OCI-LY3 (cell line): ENCODE data around the gene TENM4.

Experiments
- H2AFZ ChIP-seq: fragments of 200-600, 300-600 bp; shearing (Covaris generic); 2 replicates; pipeline ENCODE4 v1.6.0; 2014; ENCODE audit warnings: antibody characterized with exemption, low read depth, low read length
- H3K27ac ChIP-seq: fragments of 200-600, 300-600 bp; sonication (generic); 2 replicates; pipeline ENCODE4 v1.5.1; 2014; ENCODE audit warnings: mild to moderate bottlenecking, low read length, moderate library complexity, mixed read lengths
- H3K27me3 ChIP-seq: fragments of 200-600, 300-600 bp; sonication (generic); 2 replicates; pipeline ENCODE4 v1.6.1; 2014; ENCODE audit warnings: low read depth, low read length, mixed read lengths
- H3K36me3 ChIP-seq: fragments of 200-600, 300-600 bp; sonication (generic); replicated peaks from 2 replicates; pipeline ENCODE3; 2014; ENCODE audit warnings: low read depth, low read length, mixed read lengths
- H3K4me1 ChIP-seq: fragments of 300-600, 200-600 bp; sonication (generic); 2 replicates; pipeline ENCODE4 v1.6.1; 2014; ENCODE audit warnings: low read length, mixed read lengths
- H3K4me2 ChIP-seq: fragments of 200-600, 300-600 bp; sonication (generic); 2 replicates; pipeline ENCODE4 v1.6.1; 2014; ENCODE audit warnings: low read length, mixed read lengths
- H3K4me3 ChIP-seq: fragments of 300-600, 200-600 bp; sonication (generic); 2 replicates; pipeline ENCODE4 v1.5.1; 2014; ENCODE audit warnings: antibody characterized with exemption, mild to moderate bottlenecking, low read length, moderate library complexity
- H3K79me2 ChIP-seq: fragments of 300-600, 200-600 bp; shearing (Covaris generic); 2 replicates; pipeline ENCODE4 v1.6.1; 2014; ENCODE audit warnings: mild to moderate bottlenecking, low read length, mixed read lengths
- H3K9ac ChIP-seq: fragments of 300-600, 200-600 bp; shearing (Covaris generic); 2 replicates; pipeline ENCODE4 v1.6.0; 2014; ENCODE audit warnings: mild to moderate bottlenecking, low read length, moderate library complexity
- H3K9me3 ChIP-seq: fragments of 200-600, 300-600 bp; shearing (Covaris generic); 2 replicates; pipeline ENCODE4 v1.6.1; 2014; ENCODE audit warnings: low read length, mixed read lengths; ENCODE audit not compliant: insufficient read depth
- H4K20me1 ChIP-seq: fragments of 200-600, 300-600 bp; sonication (generic); 2 replicates; pipeline ENCODE4 v1.6.1; 2016; ENCODE audit warnings: low read length, mixed read lengths; ENCODE audit not compliant: insufficient read depth
- EZH2phosphoT487 ChIP-seq: fragments of 200-600 bp; shearing (Covaris generic); IDR thresholded peaks from 2 replicates; pipeline ENCODE4 v1.6.1; 2018; ENCODE audit warnings: antibody characterized with exemption, mixed run types, low read depth
- TF ChIP-seq, protein P1 (sequence below): fragments of 200-600, 300-600 bp; sonication (generic); IDR thresholded peaks from 2 replicates; pipeline ENCODE4 v1.5.1; 2014; ENCODE audit warnings: antibody characterized with exemption, low read length, low read depth

The TENM4 gene

DNA sequence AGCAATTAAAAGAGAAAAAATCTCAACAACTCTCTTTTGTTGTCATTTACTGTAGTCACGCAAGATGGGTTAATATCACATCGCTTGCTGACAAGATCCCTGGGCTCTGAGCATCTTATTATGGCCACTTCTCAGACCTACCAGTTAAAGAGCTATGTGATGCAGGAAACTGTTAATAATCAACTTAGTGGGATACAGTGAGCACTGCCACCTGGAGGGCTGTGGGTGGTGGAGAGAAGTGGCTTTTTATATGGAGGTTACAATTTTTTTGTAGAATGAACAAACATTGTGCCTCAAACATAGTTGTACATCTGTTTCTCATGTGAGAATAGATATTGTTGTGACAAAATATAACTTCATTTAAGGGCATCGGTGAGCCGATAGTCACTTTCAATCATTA is 181.0 kb downstream of the TENM4 start:
- H3K27me3 ChIP-seq: no peaks in the 10 kb centered on the region
- no peaks in the 10 kb centered on the region for H3K79me2 ChIP-seq
- no peak overlapping the region for H2AFZ ChIP-seq
- no peak for TF ChIP-seq EZH2phosphoT487
- TF ChIP-seq, protein P1, sequence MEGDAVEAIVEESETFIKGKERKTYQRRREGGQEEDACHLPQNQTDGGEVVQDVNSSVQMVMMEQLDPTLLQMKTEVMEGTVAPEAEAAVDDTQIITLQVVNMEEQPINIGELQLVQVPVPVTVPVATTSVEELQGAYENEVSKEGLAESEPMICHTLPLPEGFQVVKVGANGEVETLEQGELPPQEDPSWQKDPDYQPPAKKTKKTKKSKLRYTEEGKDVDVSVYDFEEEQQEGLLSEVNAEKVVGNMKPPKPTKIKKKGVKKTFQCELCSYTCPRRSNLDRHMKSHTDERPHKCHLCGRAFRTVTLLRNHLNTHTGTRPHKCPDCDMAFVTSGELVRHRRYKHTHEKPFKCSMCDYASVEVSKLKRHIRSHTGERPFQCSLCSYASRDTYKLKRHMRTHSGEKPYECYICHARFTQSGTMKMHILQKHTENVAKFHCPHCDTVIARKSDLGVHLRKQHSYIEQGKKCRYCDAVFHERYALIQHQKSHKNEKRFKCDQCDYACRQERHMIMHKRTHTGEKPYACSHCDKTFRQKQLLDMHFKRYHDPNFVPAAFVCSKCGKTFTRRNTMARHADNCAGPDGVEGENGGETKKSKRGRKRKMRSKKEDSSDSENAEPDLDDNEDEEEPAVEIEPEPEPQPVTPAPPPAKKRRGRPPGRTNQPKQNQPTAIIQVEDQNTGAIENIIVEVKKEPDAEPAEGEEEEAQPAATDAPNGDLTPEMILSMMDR: 0 out of 2 replicates have a peak, but pooled peaks have one; percentile 23
- no peaks in the 10 kb centered on the region for H3K9me3 ChIP-seq
- no peak overlapping the region for H3K27ac ChIP-seq
- no peaks in the 10 kb centered on the region for H3K36me3 ChIP-seq
- H3K4me2 ChIP-seq: no peak overlapping the region
- no peak overlapping the region for H3K9ac ChIP-seq
- no peak overlapping the region for H3K4me3 ChIP-seq
- peaks cover 10% of the 10 kb centered on the region; the same call in 1 of the 2 replicates for H4K20me1 ChIP-seq
- H3K4me1 ChIP-seq: no peaks in the 10 kb centered on the region

DNA sequence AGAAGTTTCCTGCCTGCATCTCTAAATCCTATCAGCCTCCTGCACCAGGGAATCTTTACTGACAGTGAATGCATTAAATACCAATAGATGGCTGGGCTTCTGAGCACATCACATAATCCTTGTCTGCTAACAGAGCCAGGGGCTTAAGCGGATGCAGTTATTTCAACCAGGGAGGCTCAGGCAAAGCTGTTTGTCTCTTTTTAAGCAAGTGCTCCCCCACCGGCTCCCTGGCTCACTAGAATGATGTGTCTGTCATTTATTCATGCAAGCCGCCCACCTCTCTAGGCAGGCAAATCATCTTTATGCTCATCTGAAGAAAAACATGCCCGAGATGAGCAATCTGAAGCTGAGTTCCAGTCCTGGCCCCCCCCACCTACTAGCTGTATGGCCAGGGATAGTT is 182.3 kb downstream of the TENM4 start:
- no peaks in the 10 kb centered on the region for H3K9me3 ChIP-seq
- H3K4me2 ChIP-seq: no peak overlapping the region
- no peaks in the 10 kb centered on the region for H3K36me3 ChIP-seq
- H3K27ac ChIP-seq: no peak overlapping the region
- no peak for TF ChIP-seq EZH2phosphoT487
- TF ChIP-seq, protein P1: no peak
- no peaks in the 10 kb centered on the region for H3K27me3 ChIP-seq
- no peak overlapping the region for H2AFZ ChIP-seq
- H3K9ac ChIP-seq: no peak overlapping the region
- no peaks in the 10 kb centered on the region for H3K4me1 ChIP-seq
- H3K4me3 ChIP-seq: no peak overlapping the region
- H4K20me1 ChIP-seq: peaks cover 10% of the 10 kb centered on the region; the same call in 1 of the 2 replicates
- no peaks in the 10 kb centered on the region for H3K79me2 ChIP-seq

DNA sequence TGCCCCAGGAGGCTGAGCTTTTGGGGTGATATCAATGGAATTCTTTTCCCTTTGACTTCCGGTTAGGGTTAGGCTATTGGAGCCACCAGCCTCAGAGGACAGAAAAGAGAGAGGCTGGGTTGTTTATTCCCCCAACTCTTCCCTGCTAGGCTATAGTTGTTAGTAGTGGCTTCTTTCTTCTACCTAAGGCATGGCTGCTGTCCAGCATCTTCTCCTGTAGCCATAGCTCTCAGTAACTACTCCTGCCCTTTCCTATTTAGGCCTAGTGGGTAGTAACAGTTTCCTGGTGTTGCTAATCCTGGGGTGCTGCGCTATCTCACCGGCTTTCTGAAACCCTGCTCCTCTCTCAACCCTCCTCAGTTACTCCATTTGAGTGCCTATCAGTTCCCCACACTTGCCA is 184.9 kb downstream of the TENM4 start:
- Histone ChIP-seq H3K4me1 (no peaks in the 10 kb centered on the region), H3K27ac (no peak overlapping the region), H3K4me3 (no peak overlapping the region), H3K9ac (no peak overlapping the region), H3K27me3 (no peaks in the 10 kb centered on the region), H3K4me2 (no peak overlapping the region), H2AFZ (no peak overlapping the region), H3K36me3 (no peaks in the 10 kb centered on the region), H3K9me3 (no peaks in the 10 kb centered on the region), H4K20me1 (peaks cover 7% of the 10 kb centered on the region; the same call in 1 of the 2 replicates), H3K79me2 (no peaks in the 10 kb centered on the region)
- no peak for TF ChIP-seq EZH2phosphoT487
- TF ChIP-seq, protein P1: no peak

DNA sequence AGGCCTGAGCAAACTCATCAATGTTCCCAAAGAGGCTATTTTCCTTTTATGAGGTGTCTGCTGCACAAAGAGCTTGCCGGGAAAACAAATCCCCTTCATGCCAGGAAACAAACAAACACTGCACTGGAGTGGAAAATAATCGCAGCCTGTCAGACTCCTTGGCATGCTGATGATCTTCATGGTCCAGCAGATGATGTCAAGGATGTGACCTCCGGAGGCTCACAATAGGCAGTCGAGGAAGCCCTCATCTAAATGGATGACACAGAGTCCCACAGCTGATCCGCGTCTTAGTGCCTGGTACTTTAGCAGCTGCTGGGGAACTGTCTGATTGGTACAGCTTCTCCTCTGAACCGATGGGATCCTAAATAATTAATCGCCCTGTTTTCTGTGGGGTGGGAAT is 187.6 kb downstream of the TENM4 start:
- no peak overlapping the region for H3K4me3 ChIP-seq
- H2AFZ ChIP-seq: no peak overlapping the region
- H3K27me3 ChIP-seq: no peaks in the 10 kb centered on the region
- H3K36me3 ChIP-seq: no peaks in the 10 kb centered on the region
- peaks cover 6% of the 10 kb centered on the region; the same call in 1 of the 2 replicates for H3K4me1 ChIP-seq
- no peak overlapping the region for H3K9ac ChIP-seq
- H3K79me2 ChIP-seq: no peaks in the 10 kb centered on the region
- H3K9me3 ChIP-seq: no peaks in the 10 kb centered on the region
- TF ChIP-seq EZH2phosphoT487: no peak
- TF ChIP-seq, protein P1: no peak
- no peak overlapping the region for H3K4me2 ChIP-seq
- H4K20me1 ChIP-seq: no peaks in the 10 kb centered on the region
- no peak overlapping the region for H3K27ac ChIP-seq
